ENCODE results near the gene TIAM1. TPM values are rescaled to one million over a fixed set of nuclear protein-coding genes. Genes with fewer than 3 reads are reported as not detected.

The TIAM1 gene
- total and polyA plus RNA-seq, 2 of the 8 experiments (the other 6 are each of a cell fraction or from before 2014, with no cell fraction given): 10.1 to 30.7 TPM

GRCh38 chr21:31184876-31185275 is 159.2 kb downstream of the TIAM1 start:
- peaks cover 0 to 1% (median 0%) of the 10 kb centered on the region in 4 experiments; a peak in 1 of 7 replicates for H3K27me3 ChIP-seq (replicated peaks in 1 of 4; ENCODE audit: control insufficient read depth in 3 of 4, extremely low read depth in 1 of 4, insufficient read depth in 3 of 4, low read length in 3 of 4)
- no peak overlapping the region for H4K8ac ChIP-seq (ENCODE audit: extremely low read depth, insufficient read depth, low read length)
- no peak overlapping the region for H4K5ac ChIP-seq (ENCODE audit: insufficient read length, low read depth, low read length)
- H3K79me1 ChIP-seq (ENCODE audit: low read depth, low read length): no peaks in the 10 kb centered on the region
- H4K20me1 ChIP-seq (replicated peaks in 1 of 2; ENCODE audit: control insufficient read depth in 1 of 2, insufficient read depth in 2 of 2, low read length in 2 of 2): no peaks in the 10 kb centered on the region
- no peak for DNase-seq (ENCODE audit: low read depth in 1 of 2, low spot score in 2 of 2)
- H3K18ac ChIP-seq (ENCODE audit: extremely low read depth, low read length): no peak overlapping the region
- no peak overlapping the region for H3K23ac ChIP-seq (ENCODE audit: insufficient read length)
- H2BK120ac ChIP-seq (replicated peaks; ENCODE audit: low read depth, low read length): no peak overlapping the region
- CTCF ChIA-PET (ENCODE audit: partially characterized antibody): no interaction called here
- no peak for FAIRE-seq
- no peaks in the 10 kb centered on the region for H3K9me3 ChIP-seq (ENCODE audit: insufficient read depth in 2 of 2, low read depth in 1 of 2, low read length in 1 of 2)
- no peak for TF ChIP-seq TAF1 (IDR thresholded peaks at IDR 0.05; ENCODE audit: low read depth, low read length)
- TF ChIP-seq RXRA (IDR thresholded peaks at IDR 0.05; ENCODE audit: insufficient read depth, low read depth, low read length): no peak
- 99% methylated on average over 6 of the region's 6 CpGs; no CpG with 5 or more reads in 1 of the 2 experiments for WGBS, 2 experiments (ENCODE audit: extremely low coverage in 1 of 2, insufficient coverage in 1 of 2, insufficient read length in 1 of 2, insufficient replicate concordance in 2 of 2, low coverage in 1 of 2, low lambda C conversion rate in 2 of 2, missing lambda C conversion rate in 1 of 2)
- H2BK15ac ChIP-seq (ENCODE audit: low read length): no peak overlapping the region
- H2AK5ac ChIP-seq (ENCODE audit: low read depth, low read length): no peak overlapping the region
- H3K4me1 ChIP-seq (replicated peaks in 1 of 4; ENCODE audit: control insufficient read depth in 3 of 4, insufficient read depth in 4 of 4, low read length in 3 of 4): no peaks in the 10 kb centered on the region; a peak in 1 of 7 replicates
- no peak overlapping the region for H3K9ac ChIP-seq (replicated peaks in 1 of 4; ENCODE audit: extremely low read depth in 1 of 4, low read depth in 3 of 4, low read length in 3 of 4)
- no peak overlapping the region for H2BK20ac ChIP-seq (ENCODE audit: low read length)
- no peak overlapping the region for H3K56ac ChIP-seq (replicated peaks; ENCODE audit: insufficient read length, low read depth, low read length)
- POLR2A ChIA-PET (ENCODE audit: partially characterized antibody): no interaction called here
- H3K4ac ChIP-seq (replicated peaks; ENCODE audit: insufficient read length, low read depth, low read length): no peak overlapping the region
- H2AFZ ChIP-seq (ENCODE audit: low read length): no peak overlapping the region
- no peak overlapping the region for H2BK5ac ChIP-seq (ENCODE audit: low read depth, low read length)
- no peaks in the 10 kb centered on the region for H3K79me2 ChIP-seq (ENCODE audit: control insufficient read depth in 1 of 2, insufficient read depth in 2 of 2, low read length in 2 of 2)
- no peak overlapping the region for H3K27ac ChIP-seq (ENCODE audit: low read depth, low read length)
- no peak overlapping the region for H3K4me2 ChIP-seq (ENCODE audit: insufficient read depth in 1 of 2, low read depth in 2 of 2, low read length in 2 of 2)
- no peak overlapping the region for H3K14ac ChIP-seq (ENCODE audit: insufficient read length)
- H3K36me3 ChIP-seq (ENCODE audit: control insufficient read depth in 2 of 4, insufficient read depth in 4 of 4, low read length in 3 of 4): no peaks in the 10 kb centered on the region
- H2BK12ac ChIP-seq (ENCODE audit: low read depth, low read length): no peak overlapping the region
- no peaks in the 10 kb centered on the region for H3K23me2 ChIP-seq (ENCODE audit: low read depth, low read length)
- H3K4me3 ChIP-seq (ENCODE audit: extremely low read depth in 1 of 4, insufficient read depth in 2 of 4, low read depth in 3 of 4, low read length in 4 of 4): no peak overlapping the region
- no peak overlapping the region for H4K91ac ChIP-seq (replicated peaks; ENCODE audit: insufficient read length, low read length)
